HG03159 (cell line): ENCODE measurements around the gene ZFHX3.
"Not testable (repeated sequence)": the region's sequence is repeated elsewhere in the genome, so short reads cannot be mapped to it uniquely, and the experiment has no call there.

Experiments
- ATAC-seq: cut with Tn5 transposase; IDR thresholded peaks from one replicate; pipeline ENCODE4 v1.9.1; 2021; ENCODE audit warnings: mild to moderate bottlenecking, moderate library complexity; ENCODE audit not compliant: unreplicated experiment

The ZFHX3 gene

DNA sequence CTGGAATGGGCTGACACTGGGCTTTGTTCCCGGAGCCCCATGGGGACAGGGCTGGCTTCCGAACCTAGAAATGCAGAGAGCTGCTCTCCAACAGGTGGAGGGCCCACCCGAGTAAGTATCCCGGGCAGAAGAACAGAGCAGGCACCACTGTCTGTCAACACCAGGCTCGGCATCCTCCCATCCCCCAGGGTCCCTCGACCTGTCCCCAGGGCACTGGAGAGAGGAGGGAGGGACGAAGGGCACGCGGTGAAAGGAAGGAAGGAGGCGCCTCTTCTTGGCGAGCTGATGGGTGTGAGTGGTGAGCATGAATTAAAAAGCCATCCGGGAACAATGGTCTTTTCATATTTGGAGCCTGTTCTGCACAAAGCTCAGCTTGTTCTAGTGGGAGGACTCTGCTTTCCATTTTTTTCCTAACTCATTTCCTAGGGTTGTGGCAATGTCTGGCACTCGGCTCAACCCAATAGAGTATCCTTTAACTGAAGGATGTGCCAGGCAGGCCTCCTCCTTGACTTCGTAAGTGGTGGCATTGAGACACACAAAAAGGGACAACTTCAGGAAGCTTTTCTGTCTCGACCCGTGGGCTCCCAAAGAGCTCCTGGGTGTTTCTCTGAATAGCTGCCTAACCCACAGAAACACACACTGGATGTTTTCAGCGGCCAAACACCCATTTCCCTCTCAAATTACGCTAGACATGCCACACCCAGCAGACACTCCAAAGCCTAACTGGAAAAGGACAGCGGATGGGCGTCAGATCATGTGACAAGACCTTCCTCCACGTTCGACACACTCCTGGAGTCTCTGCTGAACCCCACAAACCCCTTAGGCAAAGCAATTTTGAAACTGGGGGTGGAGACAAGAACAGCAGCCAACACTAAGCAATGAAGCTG is 47.7 kb downstream of the ZFHX3 start:
- no peak for ATAC-seq

DNA sequence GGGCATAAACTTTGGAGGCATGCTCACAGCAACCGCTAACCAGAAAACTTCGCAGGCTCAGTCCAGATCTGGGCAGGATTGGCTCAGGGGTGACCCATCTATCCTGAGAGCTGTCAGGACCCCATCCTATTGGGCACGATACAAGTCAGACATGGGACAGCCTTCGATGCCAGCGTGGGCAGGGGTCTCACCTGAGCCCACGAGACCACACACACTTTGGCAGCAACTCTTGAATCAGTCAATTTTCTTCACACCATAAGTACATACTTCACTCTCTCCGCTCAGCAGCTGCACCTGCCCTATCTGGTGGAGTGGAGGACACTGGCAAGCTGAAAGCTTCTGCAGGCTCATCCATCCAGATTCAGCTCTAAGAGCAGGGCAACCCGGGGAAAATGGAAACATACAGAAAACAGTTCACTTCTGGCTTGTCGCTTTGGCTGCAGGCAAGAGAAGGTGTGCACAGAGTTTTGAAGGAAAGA is 48.3 kb downstream of the ZFHX3 start:
- ATAC-seq = no peak

DNA sequence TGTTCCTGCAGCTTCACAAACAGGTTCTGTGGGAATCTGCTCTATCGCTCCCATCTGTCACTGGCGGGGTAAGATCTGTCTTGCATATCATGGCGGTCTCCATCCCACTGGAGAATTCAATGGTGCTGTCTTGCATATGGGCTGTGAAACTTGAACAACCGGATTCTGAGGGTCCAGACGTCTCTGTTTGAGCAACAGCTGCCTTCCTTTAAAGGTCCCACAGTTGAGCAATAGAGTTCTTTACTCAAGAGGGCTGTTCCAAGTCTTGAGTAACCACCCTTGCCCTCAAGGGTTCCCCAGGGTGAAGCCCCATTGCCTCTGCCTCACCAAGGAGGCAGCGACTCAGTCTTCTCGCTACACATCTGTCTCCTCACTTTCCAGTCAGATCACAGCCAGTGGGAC is 50.8 kb downstream of the ZFHX3 start:
- ATAC-seq = no peak

DNA sequence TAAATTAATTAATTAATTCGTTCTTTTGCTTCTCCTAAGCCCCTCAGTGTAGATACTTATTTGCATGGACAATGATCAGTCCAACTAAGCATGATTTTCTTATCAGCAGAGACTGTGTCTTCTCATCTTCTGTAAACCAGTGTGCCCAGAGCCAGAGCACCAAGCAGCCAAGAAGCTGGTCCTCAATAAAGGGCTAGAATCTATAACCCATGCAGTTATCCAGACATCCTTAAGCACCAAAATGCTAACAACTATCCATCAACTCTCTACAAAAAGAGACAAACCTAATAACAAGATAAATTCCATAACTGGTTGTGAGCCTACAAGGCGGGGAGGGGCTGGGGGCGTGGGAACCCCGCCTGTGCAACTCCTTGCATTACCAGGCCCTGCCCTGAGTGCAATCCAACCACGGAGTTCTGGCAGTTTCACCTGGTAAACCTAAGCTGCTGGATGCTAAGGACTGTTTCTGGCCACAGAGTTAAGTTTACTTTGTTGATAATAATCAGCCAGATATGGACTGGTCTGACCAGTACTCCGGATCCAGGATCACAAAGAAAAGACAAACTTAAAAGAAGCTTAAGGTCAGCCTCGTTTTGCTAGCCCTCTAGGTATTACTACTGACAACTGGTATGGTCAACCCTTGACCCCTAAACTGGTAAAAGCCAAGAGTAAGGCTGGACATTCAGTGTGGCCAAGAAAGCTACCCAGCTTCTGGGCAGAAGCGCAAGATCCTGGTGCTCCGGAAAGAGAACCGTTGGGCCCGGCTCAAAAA is 51.5 kb downstream of the ZFHX3 start:
- ATAC-seq = no peak

DNA sequence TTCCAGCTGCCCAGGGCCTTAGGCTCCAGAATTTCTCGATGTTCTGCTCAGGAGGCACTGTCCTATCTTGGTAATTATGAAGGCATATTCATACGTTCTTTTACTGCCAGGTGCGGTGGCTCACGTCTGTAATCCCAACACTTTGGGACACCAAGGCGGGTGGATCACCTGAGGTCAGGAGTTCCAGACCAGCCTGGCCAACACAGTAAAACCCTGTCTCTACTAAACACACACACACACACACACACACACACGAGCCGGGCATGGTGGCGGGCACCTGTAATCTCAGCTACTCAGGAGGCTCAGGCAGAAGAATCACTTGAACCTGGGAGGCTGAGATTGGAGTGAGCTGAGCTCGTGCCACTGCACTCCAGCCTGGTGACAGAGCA is 52.1 kb downstream of the ZFHX3 start:
- not testable (repeated sequence) for ATAC-seq

DNA sequence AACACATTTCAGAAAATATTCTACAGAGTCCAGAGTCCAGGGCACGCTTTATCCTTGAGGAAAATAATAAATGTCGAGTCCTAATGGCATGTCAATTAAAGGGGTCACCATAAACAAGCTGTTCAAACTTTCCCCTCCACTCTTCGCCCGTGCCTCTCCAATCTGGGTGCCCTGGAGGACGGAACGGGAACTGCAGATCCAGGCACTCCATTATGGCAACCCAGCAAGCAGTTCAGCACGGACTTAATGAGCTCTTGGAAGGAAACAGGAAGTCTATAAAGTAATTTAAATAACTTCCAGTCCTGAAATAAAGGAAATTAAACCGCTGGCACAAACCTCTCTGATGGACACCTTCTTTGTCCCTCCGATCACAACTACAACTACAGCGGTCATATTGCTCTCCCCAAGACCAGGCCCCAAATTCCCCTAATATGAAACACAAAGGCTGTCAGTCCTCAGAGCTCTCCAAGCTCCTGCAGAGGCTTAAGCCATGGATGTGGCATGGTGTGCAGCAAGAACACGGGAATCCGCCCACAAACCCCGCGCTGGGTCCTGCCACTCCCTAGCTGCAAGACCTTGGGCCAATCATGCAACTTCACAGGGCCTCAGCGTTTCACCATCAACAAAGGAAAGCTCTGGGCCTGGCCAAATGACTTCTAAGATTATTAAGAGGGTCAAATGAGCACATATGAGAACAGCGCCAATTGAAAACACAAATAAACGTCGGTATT is 52.6 kb downstream of the ZFHX3 start:
- ATAC-seq = no peak

DNA sequence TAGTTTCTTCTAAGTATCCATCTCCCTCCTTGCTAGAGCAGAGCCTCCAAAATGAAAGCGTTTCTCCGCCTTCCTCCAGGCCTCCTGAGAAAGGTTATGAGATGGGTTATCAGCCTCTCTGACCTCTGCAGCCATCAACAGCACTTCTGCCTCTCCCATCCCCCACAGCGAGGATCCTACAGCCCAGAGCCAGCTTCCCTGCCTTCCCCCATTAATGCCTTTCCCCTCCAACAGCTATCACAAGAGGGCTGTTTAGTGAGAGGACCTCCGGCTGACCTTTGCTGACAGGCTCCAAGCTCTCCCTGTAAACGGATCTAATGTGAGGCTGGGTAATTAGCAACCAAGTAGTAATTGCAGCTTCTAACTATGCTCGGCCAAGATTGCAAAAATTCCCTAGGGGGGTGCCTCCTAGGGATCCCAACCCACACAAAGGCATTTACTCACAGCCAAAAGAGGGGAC is 55.8 kb downstream of the ZFHX3 start:
- no peak for ATAC-seq

DNA sequence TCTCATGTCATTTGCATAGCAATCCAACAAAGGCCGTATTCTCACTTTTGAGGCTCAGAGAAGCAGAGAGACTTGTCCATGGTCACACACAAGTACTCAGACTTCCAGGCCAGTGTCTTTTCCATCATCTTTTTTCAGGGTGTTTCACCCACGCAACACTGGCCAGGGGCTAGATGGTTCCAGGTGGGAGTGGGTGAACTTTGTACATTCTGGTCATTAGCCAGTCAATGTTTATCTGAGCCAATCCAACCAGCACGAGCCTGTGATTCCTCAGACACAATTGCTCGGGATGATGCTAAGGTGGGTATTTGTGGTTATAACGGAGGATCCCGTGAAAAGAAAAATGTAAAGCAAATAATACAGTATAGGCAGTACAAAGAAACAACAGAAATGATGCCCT is 56.3 kb downstream of the ZFHX3 start:
- ATAC-seq = no peak

DNA sequence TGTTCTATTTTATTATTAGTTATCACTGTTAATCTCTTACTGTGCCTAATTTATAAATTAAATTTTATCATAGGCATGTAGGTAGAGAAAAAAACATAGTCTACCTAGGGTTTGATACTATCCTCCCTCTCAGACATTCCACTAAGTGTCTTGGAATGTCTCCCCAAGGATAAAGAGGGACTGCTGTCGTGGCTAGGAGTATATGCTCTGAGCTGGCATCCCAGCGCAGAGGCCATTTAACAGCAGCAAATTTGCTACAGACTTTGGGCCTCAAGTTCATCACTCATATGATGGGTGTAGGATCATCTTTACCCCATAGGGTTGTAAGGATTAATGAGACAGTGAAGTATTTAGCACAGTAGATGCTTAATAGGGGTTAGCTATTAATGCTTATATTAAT is 56.7 kb downstream of the ZFHX3 start:
- no peak for ATAC-seq

DNA sequence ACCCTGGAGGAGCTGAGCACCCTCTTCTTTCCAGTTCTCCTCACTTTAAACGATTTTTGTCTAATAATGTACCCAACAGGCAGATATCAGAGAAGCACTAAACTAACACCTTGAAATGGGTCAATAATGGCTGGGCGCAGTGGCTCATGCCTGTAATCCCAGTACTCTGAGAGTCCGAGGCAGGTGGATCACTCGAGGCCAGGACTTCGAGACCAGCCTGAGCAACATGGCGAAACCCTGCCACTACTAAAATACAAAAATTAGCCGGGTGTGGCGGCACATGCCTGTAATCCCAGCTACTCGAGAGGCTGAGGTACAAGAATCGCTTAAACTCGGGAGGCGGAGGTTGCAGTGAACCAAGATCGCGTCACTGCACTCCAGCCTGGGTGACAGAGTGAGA is 57.4 kb downstream of the ZFHX3 start:
- ATAC-seq = no peak

DNA sequence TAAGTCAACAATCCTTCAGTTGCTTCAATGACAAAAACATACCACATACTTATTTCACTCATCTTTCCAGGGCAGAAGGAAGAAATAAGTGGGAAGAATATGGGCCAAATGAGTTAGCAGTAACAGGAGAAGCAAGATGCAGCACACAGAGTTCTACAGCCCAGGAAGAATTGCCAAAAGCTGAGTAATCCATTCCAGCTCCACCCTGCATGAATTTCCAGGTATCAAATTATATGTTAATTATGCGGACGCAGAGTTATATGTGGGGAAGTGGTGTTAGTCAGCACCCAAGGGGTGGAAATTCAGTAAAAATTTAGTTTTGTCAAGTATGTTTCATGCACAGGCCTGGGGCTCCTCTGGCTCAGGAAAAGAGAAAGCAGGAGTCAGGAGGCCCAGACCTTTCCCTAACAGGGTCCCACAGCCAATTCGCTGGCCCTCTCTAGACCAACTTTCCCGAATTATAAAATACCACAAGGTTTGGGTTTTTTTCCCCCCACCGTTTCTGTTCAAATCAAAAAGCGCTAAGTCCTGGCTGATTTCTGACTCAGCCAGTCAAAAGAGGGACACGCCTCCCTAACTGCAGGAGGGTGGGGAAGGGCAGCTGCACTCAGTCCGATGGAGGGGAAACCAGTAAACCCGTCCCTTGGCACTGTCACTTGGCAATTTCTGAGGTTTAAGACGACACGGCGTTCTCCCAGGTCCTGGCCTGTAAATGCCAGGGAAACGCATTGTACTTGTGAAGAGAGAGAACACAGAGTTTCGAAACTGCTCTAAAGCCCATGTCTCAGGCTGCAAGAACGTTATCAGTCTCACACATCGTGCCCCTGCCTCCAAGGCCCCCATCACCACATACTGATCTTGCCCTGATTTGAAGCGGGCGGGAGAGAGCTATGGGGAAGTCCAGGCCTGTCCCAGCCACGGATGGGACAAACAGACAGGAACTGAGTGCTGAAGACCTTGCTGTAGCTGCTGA is 58.1 kb downstream of the ZFHX3 start:
- no peak for ATAC-seq

DNA sequence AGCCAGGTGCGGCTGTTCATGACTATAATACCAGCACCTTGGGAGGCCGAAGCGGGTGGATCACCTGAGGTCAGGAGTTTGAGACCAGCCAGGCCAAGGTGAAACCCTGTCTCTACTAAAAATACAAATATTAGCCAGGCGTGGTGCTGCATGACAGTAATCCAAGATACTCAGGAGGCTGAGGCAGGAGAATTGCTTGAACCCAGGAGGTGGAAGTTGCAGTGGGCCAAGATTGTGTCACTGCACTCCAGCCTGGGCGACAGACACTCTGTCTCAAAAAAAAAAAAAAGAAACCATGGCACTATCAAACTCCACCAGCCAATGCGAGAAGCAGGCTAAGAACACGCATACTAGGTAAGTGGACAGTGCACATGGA is 58.7 kb downstream of the ZFHX3 start:
- ATAC-seq = not testable (repeated sequence)

DNA sequence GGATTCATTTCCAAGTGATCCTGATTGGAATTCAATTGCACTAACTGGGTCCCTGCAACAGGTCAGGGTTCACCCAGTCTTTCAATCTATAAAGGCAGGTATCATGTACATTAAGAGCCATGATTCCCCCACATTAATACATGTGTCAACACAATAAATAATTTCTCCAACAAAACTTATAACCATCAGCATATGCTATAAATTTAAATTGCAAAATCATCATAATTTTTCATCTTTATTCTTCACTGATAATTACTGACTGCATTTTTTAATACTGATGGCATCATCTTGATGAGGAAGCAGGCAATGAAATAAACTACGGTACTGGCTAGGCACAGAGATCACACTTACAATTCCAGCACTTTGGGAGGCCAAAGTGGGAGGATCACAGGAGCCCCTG is 59.4 kb downstream of the ZFHX3 start:
- no peak for ATAC-seq

DNA sequence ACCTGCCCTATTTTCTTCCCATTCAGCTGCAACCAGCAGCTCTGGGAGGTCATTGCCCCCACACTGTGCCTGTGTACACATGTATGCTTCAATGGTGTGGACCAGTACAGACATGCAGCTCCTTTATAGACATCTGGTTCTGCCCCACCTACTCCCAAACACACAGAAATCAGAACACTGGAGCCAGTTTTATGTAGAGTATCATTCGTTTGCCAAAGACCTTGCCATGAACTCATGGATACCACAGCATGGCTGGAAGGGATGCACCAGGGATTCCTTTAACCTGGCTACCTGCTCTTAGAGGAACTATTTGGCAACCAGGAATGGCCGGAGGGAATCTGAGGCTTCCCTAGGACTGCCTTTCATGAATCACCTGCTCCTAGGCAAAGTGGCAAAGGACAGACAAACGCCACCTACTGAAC is 60.4 kb downstream of the ZFHX3 start:
- ATAC-seq = no peak

DNA sequence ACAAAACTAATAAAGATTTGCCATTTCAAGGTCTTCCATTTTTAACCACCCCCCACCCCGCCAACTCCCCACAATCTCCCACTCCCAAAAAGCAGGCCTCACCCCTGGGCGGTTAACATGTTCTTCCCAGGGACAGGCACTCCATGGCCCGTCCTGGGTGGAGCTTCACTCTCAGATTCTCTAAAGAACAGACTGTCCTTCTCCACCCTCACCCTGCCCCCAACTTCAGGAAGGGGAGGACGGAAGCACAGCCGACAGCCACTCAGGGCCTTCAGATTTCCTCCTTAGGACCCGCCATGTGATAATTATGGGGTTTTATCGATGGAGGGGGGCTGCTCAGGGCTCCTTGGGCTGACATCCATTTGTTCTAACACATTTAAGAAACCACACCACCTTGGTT is 61.9 kb downstream of the ZFHX3 start:
- no peak for ATAC-seq

DNA sequence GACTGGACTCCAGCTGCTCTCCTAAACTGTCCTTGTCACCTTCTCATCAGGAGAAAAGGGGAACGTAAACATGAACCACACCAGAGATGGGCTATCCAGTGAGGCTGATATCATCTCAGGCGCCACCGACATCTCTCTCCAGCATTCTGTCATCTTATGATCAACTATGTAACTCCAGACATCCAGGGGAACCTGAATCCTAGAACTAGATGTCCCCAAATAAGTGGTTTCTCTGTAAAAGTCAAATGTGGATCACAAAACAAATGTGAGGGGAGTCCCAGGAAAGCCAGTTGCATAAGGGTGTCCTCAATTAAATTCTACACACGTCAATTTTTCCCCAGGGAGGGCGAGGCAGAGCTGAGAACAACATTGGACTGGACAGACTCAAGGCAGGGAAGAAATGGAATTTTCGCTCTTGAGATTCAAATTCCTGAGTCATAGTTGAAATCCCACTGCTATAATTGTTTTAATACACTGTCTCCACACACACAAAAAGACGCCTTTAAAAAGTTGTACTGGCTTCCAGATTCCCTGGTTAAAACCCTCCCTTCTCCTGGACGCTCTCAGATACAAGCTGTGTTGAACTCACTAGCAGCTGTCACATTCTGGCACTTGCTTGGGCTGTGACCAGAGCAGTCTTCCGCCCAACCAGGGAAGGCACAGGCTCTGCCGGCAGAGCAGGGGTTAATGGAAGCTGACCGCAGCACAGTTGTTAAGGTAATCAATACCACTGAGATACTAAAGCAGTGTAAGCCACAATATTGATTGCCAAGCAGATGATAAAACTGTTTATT is 62.6 kb downstream of the ZFHX3 start:
- ATAC-seq = no peak

DNA sequence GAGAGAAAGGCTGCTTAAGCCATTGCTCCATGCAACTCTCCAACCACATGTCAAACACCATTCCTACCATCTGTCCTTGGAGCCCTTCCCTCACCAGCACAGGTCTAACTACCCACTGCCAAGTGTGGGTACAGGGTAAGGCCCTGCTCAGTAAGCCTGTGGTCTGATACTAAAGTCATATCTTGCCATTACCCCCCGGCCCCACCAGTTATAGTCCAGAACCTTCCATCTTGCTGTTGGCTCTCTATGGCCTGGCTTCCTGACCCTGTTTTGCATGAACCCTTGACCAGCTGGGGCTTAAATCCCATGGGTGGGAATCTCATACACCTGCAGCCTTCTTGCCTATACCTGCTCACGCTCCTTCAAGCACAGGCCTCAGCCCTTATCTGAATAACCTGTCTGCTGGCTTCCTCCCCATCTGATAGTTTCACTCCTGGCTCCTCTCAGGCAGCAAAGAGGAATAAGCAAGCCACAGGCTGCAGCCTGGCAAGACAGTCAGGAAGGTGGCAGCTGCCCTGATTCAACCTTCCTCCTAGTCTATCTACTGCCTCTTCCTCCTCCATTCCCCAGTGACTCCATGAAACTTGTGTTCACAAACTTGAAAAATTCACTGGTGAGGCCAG is 64.1 kb downstream of the ZFHX3 start:
- ATAC-seq = no peak

DNA sequence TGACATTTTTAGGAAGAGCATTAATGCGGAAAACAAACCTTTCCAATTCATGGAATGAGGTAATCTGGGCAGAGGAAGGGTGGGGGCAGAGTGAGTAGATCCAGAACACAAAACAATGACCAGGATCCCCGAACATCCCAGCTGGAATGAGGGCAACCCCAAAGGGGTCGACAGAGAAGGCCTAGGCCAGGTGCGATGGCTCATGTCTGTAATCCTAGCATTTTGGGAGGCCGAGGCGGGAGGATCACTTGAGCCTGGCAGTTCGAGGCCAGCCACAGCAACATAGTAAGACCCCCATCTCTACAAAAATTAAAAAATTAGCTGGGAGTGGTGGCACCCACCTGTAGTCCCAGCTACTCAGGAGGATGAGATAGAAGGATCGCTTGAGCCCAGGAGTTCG is 64.7 kb downstream of the ZFHX3 start:
- ATAC-seq = no peak

DNA sequence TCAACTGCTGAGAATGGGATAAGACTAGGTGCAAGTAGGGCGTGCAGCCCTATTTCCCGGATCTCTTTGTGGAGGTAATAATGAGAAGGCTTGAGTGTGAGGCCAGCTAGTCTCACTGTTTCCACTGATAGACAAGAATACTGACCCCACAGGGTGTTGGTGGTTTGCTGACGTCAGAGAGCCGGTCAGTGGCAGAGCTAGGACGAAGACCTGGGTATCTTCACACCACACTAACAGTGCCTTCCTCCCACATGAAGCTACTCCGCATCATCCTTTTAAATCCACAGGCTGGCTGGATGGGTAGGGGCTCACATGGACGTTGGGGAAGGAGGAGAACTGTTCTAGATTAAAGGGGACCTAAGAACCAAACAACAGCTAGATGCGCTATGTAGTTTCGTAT is 68.0 kb downstream of the ZFHX3 start:
- no peak for ATAC-seq
